DMS153 (cell line): ENCODE data around the gene CDHR5.

Experiments used
- DNase-seq: peaks from one replicate; lab custom pipeline; 2025; lab: John Stamatoyannopoulos, UW

CDHR5 gene

GRCh38 chr11:645536-645935, 20.8 kb upstream of the CDHR5 start:
- DNase-seq: no peak

GRCh38 chr11:643849-644738, 19.3 kb upstream of the CDHR5 start:
- no peak for DNase-seq

- no peak for DNase-seq
These were observed 18.6 kb upstream of the CDHR5 start for GRCh38 chr11:643366-643765.

GRCh38 chr11:641806-642370, 17.1 kb upstream of the CDHR5 start:
- no peak for DNase-seq

GRCh38 chr11:640021-640706, 15.4 kb upstream of the CDHR5 start:
- DNase-seq: no peak

GRCh38 chr11:639332-639955, 14.7 kb upstream of the CDHR5 start:
- no peak for DNase-seq

GRCh38 chr11:638631-639331, 14.0 kb upstream of the CDHR5 start:
- DNase-seq: no peak

GRCh38 chr11:637593-638521, 13.1 kb upstream of the CDHR5 start:
- no peak for DNase-seq

GRCh38 chr11:637333-637592, 12.5 kb upstream of the CDHR5 start:
- no peak for DNase-seq

GRCh38 chr11:636511-637332, 12.0 kb upstream of the CDHR5 start, which contains the start of gene DRD4:
Gene DRD4 (plus strand): TSS chr11:637269. CDS start chr11:637305, 36 bp downstream.
- DNase-seq: no peak

- no peak for DNase-seq
These were observed 11.3 kb upstream of the CDHR5 start for GRCh38 chr11:635945-636510.

- no peak for DNase-seq
These were observed 6.1 kb upstream of the CDHR5 start for GRCh38 chr11:630871-631270.

GRCh38 chr11:629237-629583, 4.5 kb upstream of the CDHR5 start:
- no peak for DNase-seq

GRCh38 chr11:628056-628455, 3.3 kb upstream of the CDHR5 start:
- DNase-seq: no peak

GRCh38 chr11:627308-627576, 2.5 kb upstream of the CDHR5 start:
- no peak for DNase-seq

- DNase-seq: no peak
These were observed 1.9 kb upstream of the CDHR5 start, which contains the start of gene SCT for GRCh38 chr11:626475-627307. Gene SCT (minus strand): TSS chr11:627181. CDS start chr11:627143, 38 bp downstream.

- no peak for DNase-seq
These were observed 997 bp upstream of the CDHR5 start for GRCh38 chr11:625636-626268.

- no peak for DNase-seq
These were observed 603 bp downstream of the CDHR5 start for GRCh38 chr11:623999-624704.
